Ammon's horn (tissue), 1 donor: Measurements from ENCODE around the gene GRIA4.

ENCODE experiments used
- DNase-seq: peaks from one replicate; pipeline ENCODE4 v3.0.0-alpha.2; 2016; ENCODE audit warnings: low spot score

The GRIA4 gene

GRCh38 chr11:105609832-105610781 is at the start of gene GRIA4:
TSS of gene GRIA4 (plus strand) at chr11:105610073. CDS start at chr11:105610998, 925 bp downstream.
- DNase-seq, result peak; percentile 91

- DNase-seq, result no peak
These were observed 36.8 kb upstream of the GRIA4 start for GRCh38 chr11:105573091-105573490.

GRCh38 chr11:105574974-105575373 is 34.9 kb upstream of the GRIA4 start:
- DNase-seq, result no peak

- no peak for DNase-seq
These were observed 32.2 kb upstream of the GRIA4 start for GRCh38 chr11:105577641-105578040.

- DNase-seq, result no peak
These were observed 30.8 kb upstream of the GRIA4 start for GRCh38 chr11:105579111-105579510.

GRCh38 chr11:105582497-105582896 is 27.4 kb upstream of the GRIA4 start:
- no peak for DNase-seq

GRCh38 chr11:105588001-105588400 is 21.9 kb upstream of the GRIA4 start:
- DNase-seq, result no peak

- no peak for DNase-seq
These were observed 20.5 kb upstream of the GRIA4 start for GRCh38 chr11:105589346-105589745.

- DNase-seq, result no peak
These were observed 17.8 kb upstream of the GRIA4 start for GRCh38 chr11:105592035-105592434.

GRCh38 chr11:105598371-105598770 is 11.5 kb upstream of the GRIA4 start:
- DNase-seq, result no peak

- no peak for DNase-seq
These were observed 6.7 kb upstream of the GRIA4 start for GRCh38 chr11:105603156-105603555.

- DNase-seq, result peak; percentile 64
These were observed 512 bp upstream of the GRIA4 start for GRCh38 chr11:105609341-105609781.

- DNase-seq, result peak; percentile 16
These were observed 1.1 kb downstream of the GRIA4 start for GRCh38 chr11:105610871-105611571.

GRCh38 chr11:105611572-105612441 is 1.9 kb downstream of the GRIA4 start:
- DNase-seq, result peak; percentile 26

GRCh38 chr11:105612771-105613170 is 2.9 kb downstream of the GRIA4 start:
- DNase-seq, result peak; percentile 24

- no peak for DNase-seq
These were observed 3.3 kb downstream of the GRIA4 start for GRCh38 chr11:105613183-105613582.

- DNase-seq, result no peak
These were observed 8.6 kb downstream of the GRIA4 start for GRCh38 chr11:105618343-105618955.

- peak; percentile 30 for DNase-seq
These were observed 9.7 kb downstream of the GRIA4 start for GRCh38 chr11:105619556-105619955.

GRCh38 chr11:105622016-105622415 is 12.1 kb downstream of the GRIA4 start:
- no peak for DNase-seq

GRCh38 chr11:105632316-105632715 is 22.4 kb downstream of the GRIA4 start:
- no peak for DNase-seq

- DNase-seq, result no peak
These were observed 25.6 kb downstream of the GRIA4 start for GRCh38 chr11:105635466-105635865.

GRCh38 chr11:105636496-105636895 is 26.6 kb downstream of the GRIA4 start:
- no peak for DNase-seq
